ENCODE data around the gene CDC42EP5. TPM values are rescaled to one million over a fixed set of nuclear protein-coding genes. Genes with fewer than 3 reads are reported as not detected.
A peak's percentile ranks its signal among the peaks of the same experiment; 100 is the strongest.

Gene CDC42EP5
- total and polyA plus RNA-seq, 10 of the 15 experiments (the other 5 are each of a cell fraction or from before 2014, with no cell fraction given), result 0.42 to 1.8 (median 1.4) TPM; not detected in 6

GRCh38 chr19:54518844-54519243 lies 45.7 kb upstream of the CDC42EP5 start (continued):
- TF ChIP-seq, protein P1, sequence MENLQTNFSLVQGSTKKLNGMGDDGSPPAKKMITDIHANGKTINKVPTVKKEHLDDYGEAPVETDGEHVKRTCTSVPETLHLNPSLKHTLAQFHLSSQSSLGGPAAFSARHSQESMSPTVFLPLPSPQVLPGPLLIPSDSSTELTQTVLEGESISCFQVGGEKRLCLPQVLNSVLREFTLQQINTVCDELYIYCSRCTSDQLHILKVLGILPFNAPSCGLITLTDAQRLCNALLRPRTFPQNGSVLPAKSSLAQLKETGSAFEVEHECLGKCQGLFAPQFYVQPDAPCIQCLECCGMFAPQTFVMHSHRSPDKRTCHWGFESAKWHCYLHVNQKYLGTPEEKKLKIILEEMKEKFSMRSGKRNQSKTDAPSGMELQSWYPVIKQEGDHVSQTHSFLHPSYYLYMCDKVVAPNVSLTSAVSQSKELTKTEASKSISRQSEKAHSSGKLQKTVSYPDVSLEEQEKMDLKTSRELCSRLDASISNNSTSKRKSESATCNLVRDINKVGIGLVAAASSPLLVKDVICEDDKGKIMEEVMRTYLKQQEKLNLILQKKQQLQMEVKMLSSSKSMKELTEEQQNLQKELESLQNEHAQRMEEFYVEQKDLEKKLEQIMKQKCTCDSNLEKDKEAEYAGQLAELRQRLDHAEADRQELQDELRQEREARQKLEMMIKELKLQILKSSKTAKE (IDR thresholded peaks at IDR 0.05; ENCODE audit: low read depth, poor library complexity, severe bottlenecking), result no peak
- peak; percentile 96 for TF ChIP-seq JUNB (IDR thresholded peaks at IDR 0.05)

GRCh38 chr19:54517483-54517882 lies 44.4 kb upstream of the CDC42EP5 start:
- no peaks in the 10 kb centered on the region for H3K9me3 ChIP-seq (replicated peaks; ENCODE audit: control insufficient read depth, insufficient read depth, low read length)
- peak; percentile 35; the same call in 2 of the 3 replicates for ATAC-seq
- no peak for DNase-seq (ENCODE audit: low read depth, low spot score)
- ChIA-PET SMC1A (ENCODE audit: uncharacterized antibody, unreplicated experiment) (interaction anchor here (1.0 to 2.4 kb wide), 3 partner anchors 14 to 122 kb away, joined by 4 to 9 read pairs (median 5); no protein-coding TSS in a partner anchor), POLR2A (no interaction called here), CTCF (interaction anchor here (1.0 to 1.9 kb wide), 2 partner anchors 10 to 36 kb away, joined by 4 to 10 read pairs; no protein-coding TSS in a partner anchor), RAD21 (ENCODE audit: unreplicated experiment) (interaction anchor here (0.7 kb wide), 1 partner anchor 39 kb away, joined by 3 read pairs; no protein-coding TSS in a partner anchor)
- FAIRE-seq, result no peak
- BruUV-seq (replicated peaks), result no TSS peak
- intact Hi-C loops (cut with micrococcal nuclease; ENCODE audit: unreplicated experiment) (loop anchor here (5.0 kb wide), 2 partner anchors 35 kb away; no protein-coding TSS in a partner anchor), in situ Hi-C loops (cut with MboI) (no loop called here)
- H3K4me2 ChIP-seq (ENCODE audit: control insufficient read depth, insufficient read depth), result no peak overlapping the region
- H3K4me3 ChIP-seq, result no peak overlapping the region
- H2AFZ ChIP-seq (ENCODE audit: control insufficient read depth, low read depth, low read length), result no peak overlapping the region
- peaks cover 38% of the 10 kb centered on the region for H3K4me1 ChIP-seq (ENCODE audit: control insufficient read depth, insufficient read depth, low read length)
- 8% methylated on average over 4 of the region's 4 CpGs for WGBS (ENCODE audit: insufficient coverage, insufficient replicate concordance, low lambda C conversion rate, missing lambda C conversion rate)
- no peaks in the 10 kb centered on the region for H3K79me2 ChIP-seq (ENCODE audit: control insufficient read depth, insufficient read depth, low read length)
- H3K27me3 ChIP-seq (replicated peaks in 1 of 2; ENCODE audit: control insufficient read depth in 2 of 2, insufficient read depth in 2 of 2, low read length in 1 of 2), result peaks cover 0 to 1% of the 10 kb centered on the region in 2 experiments; a peak in 1 of 4 replicates
- H4K20me1 ChIP-seq (ENCODE audit: control insufficient read depth, insufficient read depth), result no peaks in the 10 kb centered on the region
- no peak overlapping the region for H3K27ac ChIP-seq (ENCODE audit: control insufficient read depth, insufficient read depth)
- no peak for TF ChIP-seq NFXL1 (IDR thresholded peaks at IDR 0.05; ENCODE audit: borderline replicate concordance)
- TF ChIP-seq CHD1 (IDR thresholded peaks at IDR 0.05; ENCODE audit: low read depth, low read length), result no peak
- peak; percentile 96 for TF ChIP-seq POU2F2 (IDR thresholded peaks at IDR 0.05; ENCODE audit: borderline replicate concordance, low read depth, low read length)
- peak; percentile 33; the same call in 1 of the 2 replicates for TF ChIP-seq CREB1 (IDR thresholded peaks at IDR 0.05; ENCODE audit: low read depth)
- peak; percentile 27; the same call in 1 of the 2 replicates for TF ChIP-seq CBFB (IDR thresholded peaks at IDR 0.05; ENCODE audit: low read depth)
- TF ChIP-seq RUNX3 (IDR thresholded peaks at IDR 0.05; ENCODE audit: low read length), result peak; percentile 88
- TF ChIP-seq NR2C1 (IDR thresholded peaks at IDR 0.05), result no peak
- TF ChIP-seq TCF12 (IDR thresholded peaks at IDR 0.05; ENCODE audit: low read depth, low read length), result peak; percentile 20; the same call in 1 of the 2 replicates
- peak; percentile 92; the same call in 1 of the 2 replicates for TF ChIP-seq RCOR1 (conservative IDR thresholded peaks at IDR 0.05; ENCODE audit: low read depth, low read length)
- no peak for TF ChIP-seq ZNF274 (IDR thresholded peaks at IDR 0.05; ENCODE audit: insufficient read depth, insufficient read length)
- TF ChIP-seq IKZF2 (IDR thresholded peaks at IDR 0.05), result peak in 1 of 2 experiments; percentile 27; a peak in 1 of 4 replicates
- TF ChIP-seq, protein P2, sequence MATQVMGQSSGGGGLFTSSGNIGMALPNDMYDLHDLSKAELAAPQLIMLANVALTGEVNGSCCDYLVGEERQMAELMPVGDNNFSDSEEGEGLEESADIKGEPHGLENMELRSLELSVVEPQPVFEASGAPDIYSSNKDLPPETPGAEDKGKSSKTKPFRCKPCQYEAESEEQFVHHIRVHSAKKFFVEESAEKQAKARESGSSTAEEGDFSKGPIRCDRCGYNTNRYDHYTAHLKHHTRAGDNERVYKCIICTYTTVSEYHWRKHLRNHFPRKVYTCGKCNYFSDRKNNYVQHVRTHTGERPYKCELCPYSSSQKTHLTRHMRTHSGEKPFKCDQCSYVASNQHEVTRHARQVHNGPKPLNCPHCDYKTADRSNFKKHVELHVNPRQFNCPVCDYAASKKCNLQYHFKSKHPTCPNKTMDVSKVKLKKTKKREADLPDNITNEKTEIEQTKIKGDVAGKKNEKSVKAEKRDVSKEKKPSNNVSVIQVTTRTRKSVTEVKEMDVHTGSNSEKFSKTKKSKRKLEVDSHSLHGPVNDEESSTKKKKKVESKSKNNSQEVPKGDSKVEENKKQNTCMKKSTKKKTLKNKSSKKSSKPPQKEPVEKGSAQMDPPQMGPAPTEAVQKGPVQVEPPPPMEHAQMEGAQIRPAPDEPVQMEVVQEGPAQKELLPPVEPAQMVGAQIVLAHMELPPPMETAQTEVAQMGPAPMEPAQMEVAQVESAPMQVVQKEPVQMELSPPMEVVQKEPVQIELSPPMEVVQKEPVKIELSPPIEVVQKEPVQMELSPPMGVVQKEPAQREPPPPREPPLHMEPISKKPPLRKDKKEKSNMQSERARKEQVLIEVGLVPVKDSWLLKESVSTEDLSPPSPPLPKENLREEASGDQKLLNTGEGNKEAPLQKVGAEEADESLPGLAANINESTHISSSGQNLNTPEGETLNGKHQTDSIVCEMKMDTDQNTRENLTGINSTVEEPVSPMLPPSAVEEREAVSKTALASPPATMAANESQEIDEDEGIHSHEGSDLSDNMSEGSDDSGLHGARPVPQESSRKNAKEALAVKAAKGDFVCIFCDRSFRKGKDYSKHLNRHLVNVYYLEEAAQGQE (IDR thresholded peaks at IDR 0.05; ENCODE audit: low read depth, low read length), result peak; percentile 99
- 0 out of 2 replicates have a peak, but pooled peaks have one; percentile 26 for TF ChIP-seq YY1 (IDR thresholded peaks at IDR 0.05; ENCODE audit: low read depth, low read length)
- TF ChIP-seq IRF4 (IDR thresholded peaks at IDR 0.05; ENCODE audit: low read depth, low read length), result 0 out of 2 replicates have a peak, but pooled peaks have one; percentile 29
- TF ChIP-seq BCL11A (IDR thresholded peaks at IDR 0.05; ENCODE audit: low read depth, low read length), result 0 out of 2 replicates have a peak, but pooled peaks have one; percentile 12
- H3K9ac ChIP-seq (ENCODE audit: control insufficient read depth, insufficient read depth, low read length), result no peak overlapping the region
- H3K36me3 ChIP-seq (ENCODE audit: control insufficient read depth in 2 of 2, insufficient read depth in 2 of 2, low read length in 1 of 2), result no peaks in the 10 kb centered on the region

All from GM12878 (cell line).